NT2/D1 (cell line): Measurements from ENCODE around the gene SYT2.
"Not testable (repeated sequence)": the region's sequence is repeated elsewhere in the genome, so short reads cannot be mapped to it uniquely, and the experiment has no call there.

Source experiments
- SUZ12 ChIP-seq: IDR thresholded peaks from 2 replicates; pipeline ENCODE4 v1.6.1; 2011; ENCODE audit not compliant: insufficient read length, insufficient read depth; ENCODE audit errors: extremely low read depth
- YY1 ChIP-seq: IDR thresholded peaks from 2 replicates; pipeline ENCODE4 v1.6.1; 2011; ENCODE audit not compliant: insufficient read length, insufficient read depth
- ZNF274 ChIP-seq: IDR thresholded peaks from 2 replicates; pipeline ENCODE4 v1.6.1; 2011; ENCODE audit warnings: mild to moderate bottlenecking, low read depth, low read length

DNA sequence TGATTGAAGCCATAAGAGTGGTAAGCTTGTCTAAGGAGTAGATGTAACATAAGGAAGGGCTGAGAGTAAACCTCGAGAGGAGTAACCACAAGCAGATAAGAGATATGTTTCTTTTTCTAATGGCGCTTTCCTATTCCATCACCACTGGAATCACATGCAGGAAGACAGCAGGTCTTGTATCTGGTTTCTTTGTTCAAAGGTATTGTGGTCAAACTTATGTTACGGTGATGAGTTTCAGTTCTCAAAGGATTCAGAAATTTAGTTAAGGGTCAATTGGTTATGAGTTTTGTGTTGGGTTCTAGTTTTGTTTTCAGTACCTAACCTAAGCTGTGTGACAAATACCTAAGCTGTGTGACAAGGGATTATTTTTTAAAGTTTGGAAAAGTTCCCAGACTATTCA is 163.5 kb downstream of the SYT2 start:
- not testable (repeated sequence) for TF ChIP-seq ZNF274, SUZ12, YY1
